Ovary (tissue), 9 donors: ENCODE measurements around the gene PYGO1. TPM values are rescaled to one million over a fixed set of nuclear protein-coding genes. Genes with fewer than 3 reads are reported as not detected.

Experiments used
- DNase-seq, 5 donors: peaks; one replicate each; pipeline ENCODE4 v3.0.0-alpha.2; 2019 to 2020
- H3K27ac ChIP-seq, 2 donors: fragments of 200-600 bp; one replicate each; pipeline versions ENCODE4 v1.5.1 to v1.8.0; 2019 to 2022
- H3K27me3 ChIP-seq: fragments of 200-600 bp; one replicate; pipeline ENCODE4 v1.8.0; 2022
- H3K36me3 ChIP-seq: fragments of 200-600 bp; sonication (generic); one replicate; pipeline ENCODE4 v1.5.1; 2019
- H3K4me1 ChIP-seq: one replicate; pipeline ENCODE4 v1.8.1; 2013; ENCODE audit warnings: mild to moderate bottlenecking, moderate library complexity; ENCODE audit not compliant: insufficient read depth
- H3K4me3 ChIP-seq: fragments of 200-600 bp; sonication (generic); one replicate; pipeline ENCODE4 v1.5.1; 2017
- H3K9me3 ChIP-seq, 2 donors: fragments of 200-600 bp in 1 of 2; sonication (generic) in 1 of 2; one replicate each; pipeline versions ENCODE4 v1.5.1 to v1.8.1; 2013 to 2019; ENCODE audit warnings: mild to moderate bottlenecking in 1 of 2, moderate library complexity in 1 of 2
- EP300 ChIP-seq: sonication (generic); formaldehyde crosslinking; IDR thresholded peaks from one replicate; pipeline ENCODE4 v1.6.1; 2017; ENCODE audit warnings: antibody characterized with exemption
- POLR2A ChIP-seq: fragments of 450-650 bp; IDR thresholded peaks from one replicate; pipeline ENCODE4 v1.6.1; 2017; ENCODE audit warnings: antibody characterized with exemption, mild to moderate bottlenecking, moderate library complexity
- WGBS, 3 donors: extraction: QIAGEN DNeasy Blood & Tissue Kit in 1 of 3; methylation state at CpG; one replicate each; pipeline versions ENCODE4 v1.1.5 to v1.1.7; 2013 to 2017; 5-methylcytosine and 5-hydroxymethylcytosine counted together
- intact Hi-C, 4 donors: fragments of 100-400 bp; cut with DNase I; formaldehyde crosslinking; loops; one replicate each; pipeline versions ENCODE4 v1.11.0 to v1.15.1; 2022 to 2023
- polyA plus RNA-seq, 2 donors: library from polyadenylated mRNA; stranded (reverse); fragments of 200-250 nt in 1 of 2; fragments of 350-450 nt in 1 of 2; fragmentation: Illumina TruSeq in 1 of 2; extraction: RNeasy Lipid Tissue Mini Kit (QIAGEN cat#74804) in 1 of 2; gene quantifications; one replicate each; pipeline ENCODE4 v1.2.3, GENCODE V29; 2013 to 2014
- total RNA-seq, 7 donors: library from RNA; depleted of rRNA in 2 of 7; stranded (reverse); fragments of >200 nt in 2 of 7; fragmentation: NEBNext Ultra II Directional in 3 of 7; extraction: Animal tissue kit (Norgen Biotek cat#: 25700) in 3 of 7; gene quantifications; one replicate each; pipeline versions ENCODE4 v1.1.0 to v1.2.4, GENCODE V29; 2016 to 2023
- TF ChIP-seq, protein P1 (sequence below), 3 donors: fragments of 450-650 bp in 2 of 3; fragments of 200-600 bp in 1 of 3; IDR thresholded peaks; one replicate each; pipeline versions ENCODE4 v1.5.1 to v1.8.0; 2016 to 2022; ENCODE audit warnings: antibody characterized with exemption in 3 of 3, mild to moderate bottlenecking in 1 of 3
- donor health status: DM: no; HTN: no; CAD: no; lungs with moderate emphysema.
- donor health status: DM: no; HTN: no; CAD: no.
- donor health status: Bipolar disorder and iron deficiency.
- donor health status: DM: yes; HTN: yes; CAD: no.
- donor health status: DM: no; HTN: no; CAD: no.
- donor health status: DM: yes; HTN: yes; CAD: no.

The PYGO1 gene
- total and polyA plus RNA-seq, 9 donors = 4.0 to 31.1 (median 22.7) TPM

DNA sequence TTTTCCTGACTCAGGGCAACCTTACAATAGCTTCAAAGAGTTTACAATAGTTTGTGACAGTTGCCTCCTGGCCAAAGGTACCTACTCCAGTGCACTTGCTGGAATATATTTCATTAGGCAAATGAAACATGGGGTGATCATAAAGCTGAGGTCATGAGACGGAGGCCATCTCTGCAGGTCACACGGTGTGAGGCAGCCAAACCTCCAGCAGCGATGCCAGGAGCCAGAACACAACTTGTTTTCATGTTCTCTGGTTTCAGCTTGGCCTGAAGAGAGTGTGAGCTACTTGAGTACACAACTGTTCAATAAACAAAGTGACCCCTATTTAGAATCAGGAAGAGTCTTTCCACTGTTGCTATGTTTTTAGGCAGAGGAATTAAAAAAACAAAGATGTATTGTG lies 42.7 kb upstream of the PYGO1 start:
- no peak for DNase-seq
- no peak overlapping the region for H3K4me3 ChIP-seq
- H3K27me3 ChIP-seq = no peaks in the 10 kb centered on the region
- TF ChIP-seq POLR2A (no peak), EP300 (no peak)
- TF ChIP-seq, protein P1, sequence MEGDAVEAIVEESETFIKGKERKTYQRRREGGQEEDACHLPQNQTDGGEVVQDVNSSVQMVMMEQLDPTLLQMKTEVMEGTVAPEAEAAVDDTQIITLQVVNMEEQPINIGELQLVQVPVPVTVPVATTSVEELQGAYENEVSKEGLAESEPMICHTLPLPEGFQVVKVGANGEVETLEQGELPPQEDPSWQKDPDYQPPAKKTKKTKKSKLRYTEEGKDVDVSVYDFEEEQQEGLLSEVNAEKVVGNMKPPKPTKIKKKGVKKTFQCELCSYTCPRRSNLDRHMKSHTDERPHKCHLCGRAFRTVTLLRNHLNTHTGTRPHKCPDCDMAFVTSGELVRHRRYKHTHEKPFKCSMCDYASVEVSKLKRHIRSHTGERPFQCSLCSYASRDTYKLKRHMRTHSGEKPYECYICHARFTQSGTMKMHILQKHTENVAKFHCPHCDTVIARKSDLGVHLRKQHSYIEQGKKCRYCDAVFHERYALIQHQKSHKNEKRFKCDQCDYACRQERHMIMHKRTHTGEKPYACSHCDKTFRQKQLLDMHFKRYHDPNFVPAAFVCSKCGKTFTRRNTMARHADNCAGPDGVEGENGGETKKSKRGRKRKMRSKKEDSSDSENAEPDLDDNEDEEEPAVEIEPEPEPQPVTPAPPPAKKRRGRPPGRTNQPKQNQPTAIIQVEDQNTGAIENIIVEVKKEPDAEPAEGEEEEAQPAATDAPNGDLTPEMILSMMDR (IDR thresholded peaks at IDR 0.05) = no peak
- H3K4me1 ChIP-seq = no peaks in the 10 kb centered on the region
- H3K36me3 ChIP-seq = no peaks in the 10 kb centered on the region
- WGBS, 3 donors = 61 to 76% (median 72%) methylated on average over 3 of the region's 3 CpGs
- no peaks in the 10 kb centered on the region for H3K9me3 ChIP-seq
- no peak overlapping the region for H3K27ac ChIP-seq
- intact Hi-C loops = no loop called here

DNA sequence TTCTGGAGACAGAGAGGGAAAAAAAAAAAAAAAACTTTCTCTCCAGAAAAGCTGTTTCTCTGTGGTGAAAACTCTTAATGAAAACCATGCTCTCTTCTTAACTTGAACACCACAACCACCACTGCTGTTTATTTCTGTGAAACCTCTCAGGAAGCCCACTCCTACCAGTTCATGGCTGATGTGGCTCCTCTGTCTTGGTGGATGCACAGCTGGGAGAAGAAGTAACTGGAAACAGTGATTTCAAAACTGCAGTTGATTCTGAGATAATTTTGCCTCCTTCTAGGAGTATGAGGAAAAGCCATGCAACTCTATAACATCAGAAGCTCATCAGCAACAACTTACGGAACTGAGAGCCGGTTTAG lies 40.2 kb upstream of the PYGO1 start:
- no peak overlapping the region for H3K4me3 ChIP-seq
- no peaks in the 10 kb centered on the region for H3K36me3 ChIP-seq
- no peaks in the 10 kb centered on the region for H3K27me3 ChIP-seq
- TF ChIP-seq POLR2A (no peak), EP300 (no peak)
- TF ChIP-seq, protein P1 (IDR thresholded peaks at IDR 0.05) = no peak
- no peak overlapping the region for H3K27ac ChIP-seq
- 91 to 95% (median 95%) methylated on average over 2 of the region's 2 CpGs for WGBS, 3 donors
- DNase-seq = no peak
- no peaks in the 10 kb centered on the region for H3K4me1 ChIP-seq
- H3K9me3 ChIP-seq = no peaks in the 10 kb centered on the region
- intact Hi-C loops = no loop called here

GRCh38 chr15:55627730-55628368 lies 39.7 kb upstream of the PYGO1 start:
- Histone ChIP-seq H3K27me3 (no peaks in the 10 kb centered on the region), H3K4me1 (no peaks in the 10 kb centered on the region), H3K36me3 (no peaks in the 10 kb centered on the region), H3K4me3 (no peak overlapping the region), H3K27ac (no peak overlapping the region), H3K9me3 (no peaks in the 10 kb centered on the region)
- TF ChIP-seq EP300 (no peak), POLR2A (no peak)
- TF ChIP-seq, protein P1 (IDR thresholded peaks at IDR 0.05) = no peak
- WGBS, 3 donors = 83 to 91% (median 85%) methylated on average over 7 of the region's 7 CpGs
- intact Hi-C loops = no loop called here
- DNase-seq = no peak

DNA sequence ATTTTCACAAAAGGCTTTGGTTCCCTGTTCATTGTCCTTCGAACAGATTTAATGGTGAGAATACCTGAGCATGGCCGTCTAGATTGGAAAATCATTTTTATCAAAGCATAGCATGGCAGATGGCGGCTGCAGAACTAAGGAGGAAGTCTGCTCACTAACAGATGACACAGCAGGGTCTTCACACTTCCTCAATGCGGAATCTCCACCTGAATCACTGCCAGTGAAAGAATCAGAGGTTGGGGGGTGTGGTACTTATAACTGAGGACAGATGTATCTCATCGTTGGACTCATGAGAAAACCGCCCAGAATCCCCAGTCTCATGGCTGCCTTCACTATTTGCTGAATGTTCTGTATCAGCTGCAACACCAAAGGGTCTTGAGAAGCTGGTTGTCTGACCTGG lies 31.6 kb upstream of the PYGO1 start:
- H3K9me3 ChIP-seq = no peaks in the 10 kb centered on the region
- H3K36me3 ChIP-seq = no peaks in the 10 kb centered on the region
- no peaks in the 10 kb centered on the region for H3K4me1 ChIP-seq
- no peak overlapping the region for H3K27ac ChIP-seq
- TF ChIP-seq POLR2A (no peak), EP300 (no peak)
- TF ChIP-seq, protein P1 (IDR thresholded peaks at IDR 0.05) = no peak
- H3K27me3 ChIP-seq = no peaks in the 10 kb centered on the region
- intact Hi-C loops = no loop called here
- no peak overlapping the region for H3K4me3 ChIP-seq
- WGBS, 3 donors = 86 to 89% (median 86%) methylated on average over 6 of the region's 6 CpGs
- no peak for DNase-seq
